PFSK-1 (cell line): ENCODE measurements around the gene CAB39.

Experiments
- FOXP2 ChIP-seq: optimal IDR thresholded peaks from 2 replicates; pipeline ENCODE3; 2011; ENCODE audit warnings: borderline replicate concordance, control low read depth, inconsistent platforms; ENCODE audit not compliant: insufficient read depth; ENCODE audit errors: extremely low read length, extremely low read depth
- POLR2AphosphoS5 ChIP-seq: IDR thresholded peaks from 2 replicates; pipeline ENCODE4 v1.6.1; 2012; ENCODE audit warnings: low read depth, mild to moderate bottlenecking, control low read depth, low read length, moderate library complexity
- REST ChIP-seq, 2 experiments: IDR thresholded peaks; 2 replicates each; pipeline versions ENCODE4 v1.6.1 to v1.8.0; 2011 to 2012; ENCODE audit warnings: low read depth in 2 of 2, low read length in 2 of 2, control low read depth in 1 of 2, inconsistent platforms in 1 of 2, mild to moderate bottlenecking in 1 of 2, moderate library complexity in 1 of 2; ENCODE audit not compliant: insufficient read depth in 1 of 2

- TF ChIP-seq FOXP2: no peak
- TF ChIP-seq POLR2AphosphoS5: no peak
- TF ChIP-seq REST (IDR thresholded peaks at IDR 0.05; ENCODE audit: insufficient read depth in 1 of 2, low read depth in 2 of 2, low read length in 2 of 2): no peak
These were observed 891 bp downstream of the CAB39 start for GRCh38 chr2:230713331-230714135.
